Muscle layer of duodenum (tissue), 2 donors: ENCODE measurements around the gene CPSF3.

Experiments used
- H3K27ac ChIP-seq: one replicate; pipeline ENCODE4 v1.7.0; 2013; ENCODE audit warnings: mild to moderate bottlenecking, low read length
- H3K27me3 ChIP-seq: one replicate; pipeline ENCODE4 v1.7.0; 2013; ENCODE audit warnings: low read depth, mild to moderate bottlenecking, control low read depth, low read length
- H3K36me3 ChIP-seq, 2 donors: one replicate each; pipeline ENCODE4 v1.7.0; 2013; ENCODE audit warnings: low read length in 2 of 2, control low read depth in 1 of 2, mild to moderate bottlenecking in 1 of 2; ENCODE audit not compliant: insufficient read depth in 2 of 2, control insufficient read depth in 1 of 2
- H3K4me1 ChIP-seq, 2 donors: one replicate each; pipeline ENCODE4 v1.7.0; 2013; ENCODE audit warnings: low read length in 2 of 2, mild to moderate bottlenecking in 2 of 2, control low read depth in 1 of 2, moderate library complexity in 1 of 2; ENCODE audit not compliant: insufficient read depth in 2 of 2, control insufficient read depth in 1 of 2
- H3K4me3 ChIP-seq, 2 donors: one replicate each; pipeline ENCODE4 v1.7.0; 2013; ENCODE audit warnings: low read length in 2 of 2, low read depth in 1 of 2, mild to moderate bottlenecking in 1 of 2
- H3K9me3 ChIP-seq, 2 donors: one replicate each; pipeline ENCODE4 v1.7.0; 2013; ENCODE audit warnings: low read length in 2 of 2, control low read depth in 1 of 2, mild to moderate bottlenecking in 1 of 2; ENCODE audit not compliant: control insufficient read depth in 1 of 2
- donor health status: healthy.

Gene CPSF3

GRCh38 chr2:9410108-9410507 lies 13.3 kb upstream of the CPSF3 start:
- no peak overlapping the region for H3K27ac ChIP-seq
- H3K36me3 ChIP-seq: peaks cover 10 to 25% of the 10 kb centered on the region in 2 donors
- H3K4me3 ChIP-seq: no peak overlapping the region
- H3K9me3 ChIP-seq: no peaks in the 10 kb centered on the region
- H3K27me3 ChIP-seq: no peaks in the 10 kb centered on the region
- peaks cover 0 to 13% of the 10 kb centered on the region in 2 donors for H3K4me1 ChIP-seq

- no peak overlapping the region for H3K4me3 ChIP-seq
- no peak overlapping the region for H3K27ac ChIP-seq
- H3K4me1 ChIP-seq: peaks cover 0 to under 1% of the 10 kb centered on the region in 2 donors
- no peaks in the 10 kb centered on the region for H3K9me3 ChIP-seq
- no peaks in the 10 kb centered on the region for H3K27me3 ChIP-seq
- peaks cover 10 to 30% of the 10 kb centered on the region in 2 donors for H3K36me3 ChIP-seq
These were observed 10.7 kb upstream of the CPSF3 start for GRCh38 chr2:9412781-9413180.

- Histone ChIP-seq H3K36me3 (peaks cover 10 to 19% of the 10 kb centered on the region in 2 donors), H3K4me1 (peaks cover 0 to 8% of the 10 kb centered on the region in 2 donors), H3K9me3 (no peaks in the 10 kb centered on the region), H3K4me3 (no peak overlapping the region), H3K27me3 (no peaks in the 10 kb centered on the region), H3K27ac (no peak overlapping the region)
These were observed 7.8 kb upstream of the CPSF3 start for GRCh38 chr2:9415516-9416169.

GRCh38 chr2:9416267-9416961 lies 7.0 kb upstream of the CPSF3 start:
- no peak overlapping the region for H3K27ac ChIP-seq
- no peak overlapping the region for H3K4me3 ChIP-seq
- peaks cover 0 to 14% of the 10 kb centered on the region in 2 donors for H3K4me1 ChIP-seq
- H3K9me3 ChIP-seq: no peaks in the 10 kb centered on the region
- peaks cover 10 to 19% of the 10 kb centered on the region in 2 donors for H3K36me3 ChIP-seq
- no peaks in the 10 kb centered on the region for H3K27me3 ChIP-seq

GRCh38 chr2:9416962-9417316 lies 6.5 kb upstream of the CPSF3 start:
- H3K27ac ChIP-seq: no peak overlapping the region
- H3K4me1 ChIP-seq: peaks cover 3 to 19% of the 10 kb centered on the region in 2 donors
- no peak overlapping the region for H3K4me3 ChIP-seq
- H3K36me3 ChIP-seq: peaks cover 10 to 15% of the 10 kb centered on the region in 2 donors
- no peaks in the 10 kb centered on the region for H3K9me3 ChIP-seq
- H3K27me3 ChIP-seq: no peaks in the 10 kb centered on the region

GRCh38 chr2:9417725-9418124 lies 5.7 kb upstream of the CPSF3 start:
- Histone ChIP-seq H3K4me3 (no peak overlapping the region), H3K27ac (no peak overlapping the region), H3K9me3 (no peaks in the 10 kb centered on the region), H3K4me1 (peaks cover 5 to 23% of the 10 kb centered on the region in 2 donors), H3K27me3 (no peaks in the 10 kb centered on the region), H3K36me3 (peaks cover 8 to 10% of the 10 kb centered on the region in 2 donors)

- Histone ChIP-seq H3K9me3 (no peaks in the 10 kb centered on the region), H3K4me1 (peaks cover 5 to 23% of the 10 kb centered on the region in 2 donors), H3K27me3 (no peaks in the 10 kb centered on the region), H3K4me3 (no peak overlapping the region), H3K27ac (no peak overlapping the region), H3K36me3 (peaks cover 6 to 7% of the 10 kb centered on the region in 2 donors)
These were observed 4.7 kb upstream of the CPSF3 start for GRCh38 chr2:9418746-9419145.

GRCh38 chr2:9419541-9419940 lies 3.9 kb upstream of the CPSF3 start:
- H3K27ac ChIP-seq: no peak overlapping the region
- H3K27me3 ChIP-seq: no peaks in the 10 kb centered on the region
- H3K36me3 ChIP-seq: peaks cover 0 to 7% of the 10 kb centered on the region in 2 donors
- peaks cover 11 to 30% of the 10 kb centered on the region in 2 donors for H3K4me1 ChIP-seq
- H3K9me3 ChIP-seq: no peaks in the 10 kb centered on the region
- H3K4me3 ChIP-seq: no peak overlapping the region

- H3K27ac ChIP-seq: no peak overlapping the region
- no peaks in the 10 kb centered on the region for H3K9me3 ChIP-seq
- no peaks in the 10 kb centered on the region for H3K27me3 ChIP-seq
- H3K4me3 ChIP-seq: no peak overlapping the region
- peaks cover 11 to 34% of the 10 kb centered on the region in 2 donors for H3K4me1 ChIP-seq
- peaks cover 0 to 7% of the 10 kb centered on the region in 2 donors for H3K36me3 ChIP-seq
These were observed 3.0 kb upstream of the CPSF3 start for GRCh38 chr2:9420495-9420894.

GRCh38 chr2:9422321-9423099 lies 944 bp upstream of the CPSF3 start:
- Histone ChIP-seq H3K4me1 (peaks cover 11 to 34% of the 10 kb centered on the region in 2 donors), H3K9me3 (no peaks in the 10 kb centered on the region), H3K27ac (peak overlapping the region; percentile 86), H3K36me3 (peaks cover 0 to 5% of the 10 kb centered on the region in 2 donors), H3K4me3 (peak overlapping the region; percentile 82 to 88), H3K27me3 (no peaks in the 10 kb centered on the region)

GRCh38 chr2:9423922-9424272 lies 443 bp downstream of the CPSF3 start:
- H3K27me3 ChIP-seq: no peaks in the 10 kb centered on the region
- H3K4me1 ChIP-seq: peaks cover 11 to 34% of the 10 kb centered on the region in 2 donors
- no peaks in the 10 kb centered on the region for H3K9me3 ChIP-seq
- H3K27ac ChIP-seq: peak overlapping the region; percentile 86
- H3K4me3 ChIP-seq: peak overlapping the region; percentile 82 to 88
- H3K36me3 ChIP-seq: peaks cover 0 to 2% of the 10 kb centered on the region in 2 donors
